Measurements from ENCODE around the gene PLEKHG4B. TPM values are rescaled to one million over a fixed set of nuclear protein-coding genes. Genes with fewer than 3 reads are reported as not detected.

The PLEKHG4B gene
- total RNA-seq, 1 experiment from 2014 or later, result not detected

GRCh38 chr5:141761-142160, 49.8 kb downstream of the PLEKHG4B start:
- Mint-ChIP-seq H3K27me3 (ENCODE audit: insufficient read depth, unreplicated experiment) (peaks cover 33% of the 10 kb centered on the region), H3K4me1 (ENCODE audit: insufficient read depth, unreplicated experiment) (no peaks in the 10 kb centered on the region), H3K36me3 (ENCODE audit: insufficient read depth, unreplicated experiment) (no peaks in the 10 kb centered on the region), H3K9me3 (ENCODE audit: unreplicated experiment) (peaks cover 6% of the 10 kb centered on the region), H3K27ac (ENCODE audit: low read depth, unreplicated experiment) (no peak overlapping the region), H3K4me3 (ENCODE audit: unreplicated experiment) (no peak overlapping the region)
- intact Hi-C loops (cut with micrococcal nuclease), result no loop called here
- no peak for TF ChIP-seq CTCF (IDR thresholded peaks at IDR 0.05; ENCODE audit: unreplicated experiment)
- CTCF ChIA-PET, result no interaction called here
- BruUV-seq (replicated peaks), result no TSS peak
- POLR2A ChIA-PET, result no interaction called here
- no peak for DNase-seq (ENCODE audit: unreplicated experiment)

- H3K4me1 Mint-ChIP-seq (ENCODE audit: insufficient read depth, unreplicated experiment), result no peaks in the 10 kb centered on the region
- TF ChIP-seq CTCF (IDR thresholded peaks at IDR 0.05; ENCODE audit: unreplicated experiment), result no peak
- H3K36me3 Mint-ChIP-seq (ENCODE audit: insufficient read depth, unreplicated experiment), result no peaks in the 10 kb centered on the region
- DNase-seq (ENCODE audit: unreplicated experiment), result no peak
- ChIA-PET CTCF (interaction anchor here (0.6 kb wide), 2 partner anchors 212 to 290 kb away, joined by 3 to 4 read pairs; no protein-coding TSS in a partner anchor), POLR2A (no interaction called here)
- peaks cover 4% of the 10 kb centered on the region for H3K9me3 Mint-ChIP-seq (ENCODE audit: unreplicated experiment)
- BruUV-seq (replicated peaks), result no TSS peak
- peak overlapping the region; percentile 6 for H3K27ac Mint-ChIP-seq (ENCODE audit: low read depth, unreplicated experiment)
- intact Hi-C loops (cut with micrococcal nuclease), result no loop called here
- peaks cover 33% of the 10 kb centered on the region for H3K27me3 Mint-ChIP-seq (ENCODE audit: insufficient read depth, unreplicated experiment)
- H3K4me3 Mint-ChIP-seq (ENCODE audit: unreplicated experiment), result no peak overlapping the region
These were observed 50.4 kb downstream of the PLEKHG4B start for GRCh38 chr5:142246-142810.

- no peak for DNase-seq (ENCODE audit: unreplicated experiment)
- no peak for TF ChIP-seq CTCF (IDR thresholded peaks at IDR 0.05; ENCODE audit: unreplicated experiment)
- Mint-ChIP-seq H3K9me3 (ENCODE audit: unreplicated experiment) (peaks cover 12% of the 10 kb centered on the region), H3K27ac (ENCODE audit: low read depth, unreplicated experiment) (peak overlapping the region; percentile 6), H3K4me3 (ENCODE audit: unreplicated experiment) (no peak overlapping the region), H3K36me3 (ENCODE audit: insufficient read depth, unreplicated experiment) (no peaks in the 10 kb centered on the region), H3K4me1 (ENCODE audit: insufficient read depth, unreplicated experiment) (no peaks in the 10 kb centered on the region), H3K27me3 (ENCODE audit: insufficient read depth, unreplicated experiment) (peaks cover 33% of the 10 kb centered on the region)
- ChIA-PET POLR2A (no interaction called here), CTCF (interaction anchor here (0.6 kb wide), 1 partner anchor 289 kb away, joined by 3 read pairs; no protein-coding TSS in a partner anchor)
- BruUV-seq (replicated peaks), result no TSS peak
- intact Hi-C loops (cut with micrococcal nuclease), result no loop called here
These were observed 51.1 kb downstream of the PLEKHG4B start for GRCh38 chr5:143041-143440.

GRCh38 chr5:144941-145340, 53.0 kb downstream of the PLEKHG4B start:
- intact Hi-C loops (cut with micrococcal nuclease), result no loop called here
- Mint-ChIP-seq H3K36me3 (ENCODE audit: insufficient read depth, unreplicated experiment) (no peaks in the 10 kb centered on the region), H3K9me3 (ENCODE audit: unreplicated experiment) (peaks cover 18% of the 10 kb centered on the region), H3K27ac (ENCODE audit: low read depth, unreplicated experiment) (no peak overlapping the region), H3K4me1 (ENCODE audit: insufficient read depth, unreplicated experiment) (no peaks in the 10 kb centered on the region), H3K27me3 (ENCODE audit: insufficient read depth, unreplicated experiment) (peaks cover 33% of the 10 kb centered on the region), H3K4me3 (ENCODE audit: unreplicated experiment) (no peak overlapping the region)
- POLR2A ChIA-PET, result no interaction called here
- BruUV-seq (replicated peaks), result no TSS peak
- CTCF ChIA-PET, result interaction anchor here (0.6 kb wide), 1 partner anchor 50 kb away, joined by 3 read pairs; no protein-coding TSS in a partner anchor
- no peak for TF ChIP-seq CTCF (IDR thresholded peaks at IDR 0.05; ENCODE audit: unreplicated experiment)
- no peak for DNase-seq (ENCODE audit: unreplicated experiment)

All from MCF 10A (cell line).